Measurements from ENCODE around the gene E4F1.

E4F1 gene

DNA sequence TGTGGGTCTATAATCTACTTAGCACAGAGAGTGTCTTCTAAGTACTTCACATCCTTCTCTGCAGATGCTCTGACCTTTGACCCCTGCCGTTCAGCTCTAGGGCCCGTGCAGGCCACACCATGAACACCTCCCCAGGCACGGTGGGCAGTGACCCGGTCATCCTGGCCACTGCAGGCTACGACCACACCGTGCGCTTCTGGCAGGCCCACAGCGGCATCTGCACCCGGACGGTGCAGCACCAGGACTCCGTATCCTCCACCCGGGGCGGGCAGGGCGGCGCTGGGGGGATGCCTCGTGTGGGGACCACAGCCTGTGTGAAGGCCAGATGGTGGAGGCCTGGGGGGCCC, 17.5 kb upstream of the E4F1 start:
- H3K9ac ChIP-seq (ENCODE audit: low read depth in 1 of 2, low read length in 2 of 2) = peak overlapping the region; percentile 74 to 92
- peak overlapping the region; percentile 89 to 92 for H3K4me3 ChIP-seq (ENCODE audit: low read depth in 1 of 2, low read length in 2 of 2)
- H3K9me3 ChIP-seq (ENCODE audit: control insufficient read depth in 1 of 2, low read length in 2 of 2) = no peaks in the 10 kb centered on the region
- peaks cover 16 to 27% of the 10 kb centered on the region in 2 donors for H3K36me3 ChIP-seq (ENCODE audit: control insufficient read depth in 1 of 2, insufficient read depth in 2 of 2, low read length in 2 of 2)
- peak overlapping the region; percentile 61 for H3K27ac ChIP-seq (ENCODE audit: low read depth, low read length)
- peaks cover 11 to 20% of the 10 kb centered on the region in 2 donors for H3K4me1 ChIP-seq (ENCODE audit: control insufficient read depth in 1 of 2, insufficient read depth in 2 of 2, low read length in 2 of 2)
- no peaks in the 10 kb centered on the region for H3K27me3 ChIP-seq (ENCODE audit: control insufficient read depth in 1 of 2, insufficient read depth in 2 of 2, low read length in 2 of 2)

DNA sequence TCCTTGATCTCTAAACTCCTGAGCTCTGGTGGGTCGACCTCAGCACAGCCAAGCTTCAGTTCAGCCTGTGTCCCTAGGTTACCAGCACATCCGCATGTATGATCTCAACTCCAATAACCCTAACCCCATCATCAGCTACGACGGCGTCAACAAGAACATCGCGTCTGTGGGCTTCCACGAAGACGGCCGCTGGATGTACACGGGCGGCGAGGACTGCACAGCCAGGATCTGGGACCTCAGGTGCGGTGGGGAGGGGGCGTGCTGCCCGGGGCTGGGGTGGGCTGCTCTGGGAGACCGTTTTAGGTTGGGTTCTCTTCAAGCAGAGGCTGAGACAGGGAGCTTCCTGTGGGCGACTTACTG, 17.0 kb upstream of the E4F1 start:
- H3K9me3 ChIP-seq (ENCODE audit: control insufficient read depth in 1 of 2, low read length in 2 of 2) = no peaks in the 10 kb centered on the region
- peak overlapping the region; percentile 89 to 92 for H3K4me3 ChIP-seq (ENCODE audit: low read depth in 1 of 2, low read length in 2 of 2)
- H3K36me3 ChIP-seq (ENCODE audit: control insufficient read depth in 1 of 2, insufficient read depth in 2 of 2, low read length in 2 of 2) = peaks cover 16 to 27% of the 10 kb centered on the region in 2 donors
- H3K4me1 ChIP-seq (ENCODE audit: control insufficient read depth in 1 of 2, insufficient read depth in 2 of 2, low read length in 2 of 2) = peaks cover 11 to 20% of the 10 kb centered on the region in 2 donors
- H3K27me3 ChIP-seq (ENCODE audit: control insufficient read depth in 1 of 2, insufficient read depth in 2 of 2, low read length in 2 of 2) = no peaks in the 10 kb centered on the region
- H3K9ac ChIP-seq (ENCODE audit: low read depth in 1 of 2, low read length in 2 of 2) = peak overlapping the region in 1 of 2 donors; percentile 74
- H3K27ac ChIP-seq (ENCODE audit: low read depth, low read length) = no peak overlapping the region

DNA sequence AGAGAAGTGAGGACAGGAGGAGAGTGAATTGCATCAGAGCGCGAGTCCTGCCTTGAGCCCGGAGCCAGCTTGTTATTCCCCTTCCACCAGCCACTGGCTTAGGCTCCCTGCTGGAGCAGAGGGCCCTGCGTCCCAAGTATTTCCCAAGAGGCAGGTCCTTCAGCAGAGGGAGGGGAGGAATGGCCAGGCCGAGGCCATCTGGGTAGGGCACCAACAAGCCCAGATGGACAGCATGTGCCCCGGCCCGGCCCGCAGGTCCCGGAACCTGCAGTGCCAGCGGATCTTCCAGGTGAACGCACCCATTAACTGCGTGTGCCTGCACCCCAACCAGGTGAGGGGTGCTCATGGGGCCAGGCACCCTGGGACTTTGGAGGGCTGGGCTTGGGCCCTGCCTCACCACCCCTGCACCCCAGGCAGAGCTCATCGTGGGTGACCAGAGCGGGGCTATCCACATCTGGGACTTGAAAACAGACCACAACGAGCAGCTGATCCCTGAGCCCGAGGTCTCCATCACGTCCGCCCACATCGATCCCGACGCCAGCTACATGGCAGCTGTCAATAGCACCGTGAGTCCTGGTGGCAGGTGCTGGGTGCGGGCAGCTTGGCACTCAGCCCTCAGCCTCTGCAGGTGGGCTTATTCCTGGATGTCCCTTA, 16.5 kb upstream of the E4F1 start:
- Histone ChIP-seq H3K4me3 (ENCODE audit: low read depth in 1 of 2, low read length in 2 of 2) (no peak overlapping the region), H3K9ac (ENCODE audit: low read depth in 1 of 2, low read length in 2 of 2) (no peak overlapping the region), H3K27ac (ENCODE audit: low read depth, low read length) (no peak overlapping the region), H3K27me3 (ENCODE audit: control insufficient read depth in 1 of 2, insufficient read depth in 2 of 2, low read length in 2 of 2) (no peaks in the 10 kb centered on the region), H3K36me3 (ENCODE audit: control insufficient read depth in 1 of 2, insufficient read depth in 2 of 2, low read length in 2 of 2) (peaks cover 16 to 29% of the 10 kb centered on the region in 2 donors), H3K9me3 (ENCODE audit: control insufficient read depth in 1 of 2, low read length in 2 of 2) (no peaks in the 10 kb centered on the region), H3K4me1 (ENCODE audit: control insufficient read depth in 1 of 2, insufficient read depth in 2 of 2, low read length in 2 of 2) (peaks cover 14 to 22% of the 10 kb centered on the region in 2 donors)

DNA sequence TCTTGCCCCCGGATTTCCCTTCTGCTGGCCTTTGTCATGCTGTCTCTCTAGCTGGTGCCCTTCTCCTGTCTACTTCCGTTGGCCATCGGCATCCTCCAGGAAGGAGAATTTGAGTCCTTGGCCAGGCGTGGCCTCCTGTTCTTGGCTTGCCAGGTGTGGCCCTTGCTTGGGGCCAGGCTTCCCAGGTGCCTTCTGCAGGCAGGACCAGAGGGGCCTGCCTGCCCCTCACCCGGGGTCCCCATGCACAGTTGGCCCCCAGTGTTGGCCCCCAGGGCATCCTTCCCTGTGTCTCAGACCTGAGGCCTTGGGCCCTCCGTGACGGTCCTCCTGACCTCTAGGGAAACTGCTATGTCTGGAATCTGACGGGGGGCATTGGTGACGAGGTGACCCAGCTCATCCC, 15.5 kb upstream of the E4F1 start:
- H3K9ac ChIP-seq (ENCODE audit: low read depth in 1 of 2, low read length in 2 of 2) = no peak overlapping the region
- H3K36me3 ChIP-seq (ENCODE audit: control insufficient read depth in 1 of 2, insufficient read depth in 2 of 2, low read length in 2 of 2) = peaks cover 16 to 36% of the 10 kb centered on the region in 2 donors
- H3K9me3 ChIP-seq (ENCODE audit: control insufficient read depth in 1 of 2, low read length in 2 of 2) = no peaks in the 10 kb centered on the region
- H3K4me1 ChIP-seq (ENCODE audit: control insufficient read depth in 1 of 2, insufficient read depth in 2 of 2, low read length in 2 of 2) = peaks cover 24 to 31% of the 10 kb centered on the region in 2 donors
- H3K27ac ChIP-seq (ENCODE audit: low read depth, low read length) = no peak overlapping the region
- no peak overlapping the region for H3K4me3 ChIP-seq (ENCODE audit: low read depth in 1 of 2, low read length in 2 of 2)
- H3K27me3 ChIP-seq (ENCODE audit: control insufficient read depth in 1 of 2, insufficient read depth in 2 of 2, low read length in 2 of 2) = no peaks in the 10 kb centered on the region

DNA sequence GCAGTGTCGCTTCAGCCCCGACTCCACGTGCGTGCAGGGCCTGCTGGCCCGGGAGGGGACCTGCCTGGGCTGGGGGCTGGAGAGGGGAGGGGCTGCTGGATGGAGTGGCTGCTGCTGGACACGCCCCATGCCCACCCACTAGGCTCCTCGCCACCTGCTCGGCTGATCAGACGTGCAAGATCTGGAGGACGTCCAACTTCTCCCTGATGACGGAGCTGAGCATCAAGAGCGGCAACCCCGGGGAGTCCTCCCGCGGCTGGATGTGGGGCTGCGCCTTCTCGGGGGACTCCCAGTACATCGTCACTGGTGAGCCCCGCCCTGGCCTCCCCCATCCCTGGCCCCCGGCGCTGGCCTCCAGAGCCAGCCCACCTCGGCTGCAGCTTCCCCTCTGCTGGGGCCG, 15.1 kb upstream of the E4F1 start:
- Histone ChIP-seq H3K36me3 (ENCODE audit: control insufficient read depth in 1 of 2, insufficient read depth in 2 of 2, low read length in 2 of 2) (peaks cover 16 to 36% of the 10 kb centered on the region in 2 donors), H3K9ac (ENCODE audit: low read depth in 1 of 2, low read length in 2 of 2) (no peak overlapping the region), H3K4me1 (ENCODE audit: control insufficient read depth in 1 of 2, insufficient read depth in 2 of 2, low read length in 2 of 2) (peaks cover 28 to 36% of the 10 kb centered on the region in 2 donors), H3K27me3 (ENCODE audit: control insufficient read depth in 1 of 2, insufficient read depth in 2 of 2, low read length in 2 of 2) (no peaks in the 10 kb centered on the region), H3K27ac (ENCODE audit: low read depth, low read length) (no peak overlapping the region), H3K9me3 (ENCODE audit: control insufficient read depth in 1 of 2, low read length in 2 of 2) (no peaks in the 10 kb centered on the region), H3K4me3 (ENCODE audit: low read depth in 1 of 2, low read length in 2 of 2) (no peak overlapping the region)

DNA sequence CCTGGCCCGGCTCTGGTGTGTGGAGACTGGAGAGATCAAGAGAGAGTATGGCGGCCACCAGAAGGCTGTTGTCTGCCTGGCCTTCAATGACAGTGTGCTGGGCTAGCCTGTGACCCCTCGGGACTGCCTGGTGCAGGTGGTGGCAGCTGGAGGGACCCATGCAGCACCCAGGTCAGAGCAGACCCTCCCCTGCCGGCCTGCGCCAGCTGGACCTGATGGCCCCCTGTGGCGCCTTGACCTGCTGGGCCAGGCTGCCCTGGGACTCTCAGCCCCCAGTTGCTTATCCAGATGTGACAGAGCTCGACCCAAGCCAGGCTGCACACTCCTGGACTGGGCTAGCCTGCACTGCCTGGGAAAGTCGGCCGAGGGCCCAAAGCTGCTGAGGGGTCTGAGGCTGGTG, 14.6 kb upstream of the E4F1 start:
- Histone ChIP-seq H3K27me3 (ENCODE audit: control insufficient read depth in 1 of 2, insufficient read depth in 2 of 2, low read length in 2 of 2) (no peaks in the 10 kb centered on the region), H3K9me3 (ENCODE audit: control insufficient read depth in 1 of 2, low read length in 2 of 2) (no peaks in the 10 kb centered on the region), H3K9ac (ENCODE audit: low read depth in 1 of 2, low read length in 2 of 2) (no peak overlapping the region), H3K27ac (ENCODE audit: low read depth, low read length) (no peak overlapping the region), H3K4me3 (ENCODE audit: low read depth in 1 of 2, low read length in 2 of 2) (no peak overlapping the region), H3K36me3 (ENCODE audit: control insufficient read depth in 1 of 2, insufficient read depth in 2 of 2, low read length in 2 of 2) (peaks cover 16 to 36% of the 10 kb centered on the region in 2 donors), H3K4me1 (ENCODE audit: control insufficient read depth in 1 of 2, insufficient read depth in 2 of 2, low read length in 2 of 2) (peaks cover 33 to 40% of the 10 kb centered on the region in 2 donors)

DNA sequence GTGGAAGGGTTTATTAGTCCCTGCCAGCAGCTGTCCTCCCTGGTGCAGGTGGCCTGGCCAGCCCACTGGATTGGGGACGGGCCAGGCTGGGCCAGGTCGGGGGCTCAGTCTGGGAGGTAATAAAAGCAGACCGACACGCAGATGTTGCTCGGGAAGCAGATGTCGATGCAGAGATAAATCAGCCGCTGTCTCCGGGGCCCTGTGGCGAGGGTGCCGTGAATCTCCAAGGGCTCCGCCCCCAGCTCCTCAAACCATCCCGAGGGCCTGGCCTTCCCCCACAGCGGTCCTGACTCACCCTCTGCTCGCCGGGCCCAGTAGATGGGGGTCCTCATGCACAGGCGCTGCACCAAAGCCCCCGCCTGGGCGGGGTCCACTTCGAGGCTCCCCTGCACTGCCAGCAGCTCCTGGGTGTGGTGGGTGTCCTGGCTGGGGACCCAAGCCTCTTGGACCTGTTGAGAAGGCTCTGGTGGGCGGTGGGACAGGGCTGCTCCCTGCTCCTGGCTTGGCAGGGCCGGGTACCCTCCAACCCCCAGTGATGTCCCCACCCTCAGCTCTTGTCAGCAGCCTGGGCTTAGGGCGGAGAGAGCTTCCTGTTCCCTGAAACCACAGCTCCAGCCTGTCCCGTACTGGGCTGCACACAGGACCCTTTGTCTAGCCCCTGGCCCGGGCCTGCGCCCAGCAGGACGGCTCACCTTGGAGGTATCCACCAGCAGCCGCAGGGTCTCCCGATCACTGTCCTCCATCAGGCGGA, 14.0 kb upstream of the E4F1 start:
- Histone ChIP-seq H3K4me3 (ENCODE audit: low read depth in 1 of 2, low read length in 2 of 2) (no peak overlapping the region), H3K36me3 (ENCODE audit: control insufficient read depth in 1 of 2, insufficient read depth in 2 of 2, low read length in 2 of 2) (peaks cover 16 to 36% of the 10 kb centered on the region in 2 donors), H3K27me3 (ENCODE audit: control insufficient read depth in 1 of 2, insufficient read depth in 2 of 2, low read length in 2 of 2) (no peaks in the 10 kb centered on the region), H3K27ac (ENCODE audit: low read depth, low read length) (no peak overlapping the region), H3K9me3 (ENCODE audit: control insufficient read depth in 1 of 2, low read length in 2 of 2) (no peaks in the 10 kb centered on the region), H3K9ac (ENCODE audit: low read depth in 1 of 2, low read length in 2 of 2) (no peak overlapping the region), H3K4me1 (ENCODE audit: control insufficient read depth in 1 of 2, insufficient read depth in 2 of 2, low read length in 2 of 2) (peaks cover 33 to 41% of the 10 kb centered on the region in 2 donors)

DNA sequence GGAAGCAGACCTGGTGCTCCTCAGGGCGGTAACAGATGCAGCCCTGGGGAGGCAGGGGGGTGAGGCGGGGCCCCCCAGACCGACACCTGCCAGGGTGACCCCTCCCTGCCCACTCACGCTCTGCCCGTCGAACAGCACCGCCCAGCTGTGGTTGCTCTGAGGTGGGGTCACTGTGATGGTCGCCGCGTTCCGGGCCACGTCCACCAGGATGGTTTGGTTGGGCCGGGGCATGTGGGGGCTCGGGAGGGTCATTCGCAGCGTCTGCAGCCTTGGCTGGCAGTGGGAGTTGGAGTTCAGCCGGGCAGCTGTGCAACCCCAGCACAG, 13.4 kb upstream of the E4F1 start:
- peaks cover 29 to 37% of the 10 kb centered on the region in 2 donors for H3K4me1 ChIP-seq (ENCODE audit: control insufficient read depth in 1 of 2, insufficient read depth in 2 of 2, low read length in 2 of 2)
- H3K9me3 ChIP-seq (ENCODE audit: control insufficient read depth in 1 of 2, low read length in 2 of 2) = no peaks in the 10 kb centered on the region
- peaks cover 16 to 36% of the 10 kb centered on the region in 2 donors for H3K36me3 ChIP-seq (ENCODE audit: control insufficient read depth in 1 of 2, insufficient read depth in 2 of 2, low read length in 2 of 2)
- H3K27ac ChIP-seq (ENCODE audit: low read depth, low read length) = no peak overlapping the region
- no peak overlapping the region for H3K9ac ChIP-seq (ENCODE audit: low read depth in 1 of 2, low read length in 2 of 2)
- no peak overlapping the region for H3K4me3 ChIP-seq (ENCODE audit: low read depth in 1 of 2, low read length in 2 of 2)
- H3K27me3 ChIP-seq (ENCODE audit: control insufficient read depth in 1 of 2, insufficient read depth in 2 of 2, low read length in 2 of 2) = no peaks in the 10 kb centered on the region

DNA sequence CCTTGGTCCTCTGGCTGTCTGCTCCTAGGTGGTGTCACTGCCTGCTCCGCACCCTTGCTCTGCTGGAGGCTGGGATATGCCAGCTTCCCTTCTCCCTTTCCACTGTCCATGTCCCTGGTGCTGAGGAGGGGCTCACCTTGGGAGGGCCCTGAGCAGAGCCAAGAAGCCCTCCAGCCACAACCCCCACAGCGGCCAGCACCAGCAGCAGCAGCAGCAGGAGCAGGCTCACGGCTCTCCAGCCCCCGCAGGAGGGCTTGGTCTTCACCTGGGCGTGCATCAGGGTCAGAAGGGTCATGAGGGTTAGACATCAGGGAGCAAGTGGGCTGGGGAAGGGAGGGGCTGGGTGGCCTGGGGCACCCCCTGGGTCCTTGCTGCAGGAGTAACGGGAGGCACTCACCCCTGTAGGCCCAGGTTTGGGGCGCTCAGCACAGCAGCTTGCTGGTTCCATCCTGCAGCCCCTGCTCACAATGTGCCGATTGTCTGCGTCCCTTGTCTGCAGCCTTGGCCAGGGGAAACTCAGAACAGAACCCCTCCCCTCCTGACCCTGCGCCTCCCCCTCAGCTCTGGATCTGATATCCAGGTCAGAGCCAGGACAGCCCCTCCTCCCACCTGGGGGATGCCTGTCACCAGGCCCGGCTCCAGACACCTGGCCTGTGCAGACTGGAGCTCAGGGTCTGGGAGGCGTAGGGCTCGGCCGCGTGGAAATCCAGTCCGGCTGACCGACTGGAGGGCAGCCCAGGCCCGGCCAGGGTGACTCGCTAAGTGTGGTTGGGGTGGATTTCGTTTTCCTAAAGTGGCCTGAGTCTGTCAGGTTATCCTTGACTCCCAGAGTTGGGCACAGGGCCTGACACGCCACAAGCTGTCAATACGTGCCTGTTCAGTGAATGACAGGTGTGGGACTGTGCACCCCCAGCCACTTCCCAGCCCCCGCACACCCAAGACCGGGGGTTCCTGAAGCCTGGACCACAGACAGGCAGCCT, 12.7 kb upstream of the E4F1 start, which contains the start of gene BRICD5:
Gene BRICD5, minus strand, starts transcription at position 478 of the 980 bp plus-strand sequence. Its CDS starts 30 bp downstream, at position 448.
- Histone ChIP-seq H3K4me3 (ENCODE audit: low read depth in 1 of 2, low read length in 2 of 2) (no peak within 1 kb of the TSS), H3K4me1 (ENCODE audit: control insufficient read depth in 1 of 2, insufficient read depth in 2 of 2, low read length in 2 of 2) (peaks cover 29 to 37% of the 10 kb centered on the region in 2 donors), H3K27ac (ENCODE audit: low read depth, low read length) (no peak within 1 kb of the TSS), H3K36me3 (ENCODE audit: control insufficient read depth in 1 of 2, insufficient read depth in 2 of 2, low read length in 2 of 2) (peaks cover 16 to 36% of the 10 kb centered on the region in 2 donors), H3K27me3 (ENCODE audit: control insufficient read depth in 1 of 2, insufficient read depth in 2 of 2, low read length in 2 of 2) (no peaks in the 10 kb centered on the region), H3K9me3 (ENCODE audit: control insufficient read depth in 1 of 2, low read length in 2 of 2) (no peaks in the 10 kb centered on the region), H3K9ac (ENCODE audit: low read depth in 1 of 2, low read length in 2 of 2) (no peak within 1 kb of the TSS)
